Measurements from ENCODE around the gene PWWP2B.

PWWP2B gene

GRCh38 chr10:132466520-132467463 is 69.8 kb downstream of the PWWP2B start:
- no peaks in the 10 kb centered on the region for H4K20me1 ChIP-seq (ENCODE audit: control insufficient read depth, insufficient read depth, low read depth, low read length)
- no peak for TF ChIP-seq EZH2phosphoT487 (IDR thresholded peaks at IDR 0.05; ENCODE audit: borderline replicate concordance, low read length)
- TF ChIP-seq, protein P1, sequence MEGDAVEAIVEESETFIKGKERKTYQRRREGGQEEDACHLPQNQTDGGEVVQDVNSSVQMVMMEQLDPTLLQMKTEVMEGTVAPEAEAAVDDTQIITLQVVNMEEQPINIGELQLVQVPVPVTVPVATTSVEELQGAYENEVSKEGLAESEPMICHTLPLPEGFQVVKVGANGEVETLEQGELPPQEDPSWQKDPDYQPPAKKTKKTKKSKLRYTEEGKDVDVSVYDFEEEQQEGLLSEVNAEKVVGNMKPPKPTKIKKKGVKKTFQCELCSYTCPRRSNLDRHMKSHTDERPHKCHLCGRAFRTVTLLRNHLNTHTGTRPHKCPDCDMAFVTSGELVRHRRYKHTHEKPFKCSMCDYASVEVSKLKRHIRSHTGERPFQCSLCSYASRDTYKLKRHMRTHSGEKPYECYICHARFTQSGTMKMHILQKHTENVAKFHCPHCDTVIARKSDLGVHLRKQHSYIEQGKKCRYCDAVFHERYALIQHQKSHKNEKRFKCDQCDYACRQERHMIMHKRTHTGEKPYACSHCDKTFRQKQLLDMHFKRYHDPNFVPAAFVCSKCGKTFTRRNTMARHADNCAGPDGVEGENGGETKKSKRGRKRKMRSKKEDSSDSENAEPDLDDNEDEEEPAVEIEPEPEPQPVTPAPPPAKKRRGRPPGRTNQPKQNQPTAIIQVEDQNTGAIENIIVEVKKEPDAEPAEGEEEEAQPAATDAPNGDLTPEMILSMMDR (IDR thresholded peaks at IDR 0.05; ENCODE audit: low read depth, low read length, poor library complexity, severe bottlenecking): no peak
- no peaks in the 10 kb centered on the region for H3K27me3 ChIP-seq (ENCODE audit: control insufficient read depth, low read length)
- no peaks in the 10 kb centered on the region for H3K79me2 ChIP-seq (ENCODE audit: control insufficient read depth, low read length)
- no peaks in the 10 kb centered on the region for H3F3A ChIP-seq (ENCODE audit: control insufficient read depth, insufficient read depth)
- no peaks in the 10 kb centered on the region for H3K4me1 ChIP-seq (ENCODE audit: control insufficient read depth, low read length)
- no peak overlapping the region for H3K27ac ChIP-seq (ENCODE audit: low read depth, low read length)
- H3K9me2 ChIP-seq (replicated peaks; ENCODE audit: control insufficient read depth, low read length): no peaks in the 10 kb centered on the region
- H3K9me3 ChIP-seq (ENCODE audit: control insufficient read depth, insufficient read depth, low read length): no peaks in the 10 kb centered on the region
- no peak overlapping the region for H3K4me2 ChIP-seq (ENCODE audit: low read length)
- no peaks in the 10 kb centered on the region for H3K36me3 ChIP-seq (ENCODE audit: control insufficient read depth, low read length)
- no peak overlapping the region for H3K4me3 ChIP-seq (ENCODE audit: low read length)
